Smooth muscle cell (in vitro differentiated cells): ENCODE results near the gene KLK8. TPM values are rescaled to one million over a fixed set of nuclear protein-coding genes. Genes with fewer than 3 reads are reported as not detected.

Experiments
- DNase-seq: peaks from one replicate; lab custom pipeline; 2025; ENCODE audit not compliant: unreplicated experiment; lab: John Stamatoyannopoulos, UW
- H2AFZ ChIP-seq: fragments of 200-600 bp; sonication (generic); 2 replicates; pipeline ENCODE4 v1.6.0; 2016; ENCODE audit warnings: antibody characterized with exemption, low read depth, mild to moderate bottlenecking
- H3F3A ChIP-seq: fragments of 200-600 bp; sonication (generic); 2 replicates; pipeline ENCODE4 v1.6.0; 2017; ENCODE audit warnings: antibody characterized with exemption, low read depth
- H3K27ac ChIP-seq: fragments of 200-600 bp; sonication (generic); 2 replicates; pipeline ENCODE4 v1.5.1; 2016; ENCODE audit warnings: low read depth, mild to moderate bottlenecking
- H3K27me3 ChIP-seq: fragments of 200-600 bp; sonication (generic); 2 replicates; pipeline ENCODE4 v1.6.1; 2016; ENCODE audit warnings: low read depth, mild to moderate bottlenecking
- H3K36me3 ChIP-seq: fragments of 200-600 bp; sonication (generic); 2 replicates; pipeline ENCODE4 v1.5.1; 2016; ENCODE audit warnings: low read depth
- H3K4me1 ChIP-seq: fragments of 200-600 bp; sonication (generic); 2 replicates; pipeline ENCODE4 v1.5.1; 2016; ENCODE audit warnings: low read depth
- H3K4me2 ChIP-seq: fragments of 200-600 bp; sonication (generic); 2 replicates; pipeline ENCODE4 v1.6.0; 2016; ENCODE audit warnings: mild to moderate bottlenecking
- H3K4me3 ChIP-seq: fragments of 200-600 bp; sonication (generic); 2 replicates; pipeline ENCODE4 v1.5.1; 2016; ENCODE audit warnings: mild to moderate bottlenecking
- H3K79me2 ChIP-seq: fragments of 200-600 bp; sonication (generic); 2 replicates; pipeline ENCODE4 v1.6.0; 2016; ENCODE audit warnings: low read depth, mild to moderate bottlenecking
- H3K9ac ChIP-seq: fragments of 200-600 bp; sonication (generic); 2 replicates; pipeline ENCODE4 v1.6.0; 2016; ENCODE audit warnings: low read depth
- H3K9me3 ChIP-seq: fragments of 200-600 bp; sonication (generic); replicated peaks from 2 replicates; pipeline ENCODE4 v1.5.1; 2016; ENCODE audit warnings: low read depth
- H4K20me1 ChIP-seq: fragments of 200-600 bp; sonication (generic); 2 replicates; pipeline ENCODE4 v1.6.0; 2016; ENCODE audit warnings: low read depth
- CTCF ChIP-seq: fragments of 200-600 bp; sonication (generic); IDR thresholded peaks from 2 replicates; pipeline ENCODE4 v1.5.1; 2017; ENCODE audit warnings: borderline replicate concordance, mild to moderate bottlenecking, antibody characterized with exemption; ENCODE audit not compliant: insufficient read depth, poor library complexity, severe bottlenecking
- WGBS: methylation state at CpG from one replicate; pipeline ENCODE4 v1.1.7; 2016; ENCODE audit warnings: low lambda C conversion rate; 5-methylcytosine and 5-hydroxymethylcytosine counted together
- polyA plus RNA-seq: library from polyadenylated mRNA; unstranded; fragments of >200 nt; fragmentation: Nextera tagmentation; extraction: Ambion mirVana; gene quantifications from 2 replicates; pipeline ENCODE4 v1.2.1, GENCODE V29; 2016
- total RNA-seq: library from RNA; depleted of rRNA; stranded (reverse); fragments of >200 nt; gene quantifications from 2 replicates; pipeline ENCODE4 v1.2.3, GENCODE V29; 2014

The KLK8 gene
- total and polyA plus RNA-seq, 2 experiments from 2014 or later = 11.6 TPM; not detected in 1

GRCh38 chr19:51031220-51031879 is 29.9 kb upstream of the KLK8 start:
- DNase-seq = no peak
- Histone ChIP-seq H3K4me2 (no peak overlapping the region), H3F3A (no peaks in the 10 kb centered on the region), H3K79me2 (no peaks in the 10 kb centered on the region), H3K27ac (no peak overlapping the region), H3K4me1 (no peaks in the 10 kb centered on the region), H3K27me3 (no peaks in the 10 kb centered on the region), H4K20me1 (no peaks in the 10 kb centered on the region), H3K36me3 (no peaks in the 10 kb centered on the region), H3K9me3 (no peaks in the 10 kb centered on the region), H2AFZ (no peak overlapping the region), H3K9ac (no peak overlapping the region), H3K4me3 (no peak overlapping the region)
- TF ChIP-seq CTCF = no peak
- 92% methylated on average over 7 of the region's 7 CpGs for WGBS

- no peak overlapping the region for H3K4me2 ChIP-seq
- H3K4me3 ChIP-seq = no peak overlapping the region
- no peaks in the 10 kb centered on the region for H3F3A ChIP-seq
- H4K20me1 ChIP-seq = no peaks in the 10 kb centered on the region
- no peaks in the 10 kb centered on the region for H3K36me3 ChIP-seq
- H3K27me3 ChIP-seq = no peaks in the 10 kb centered on the region
- H3K27ac ChIP-seq = no peak overlapping the region
- 83% methylated on average over 13 of the region's 13 CpGs for WGBS
- no peak overlapping the region for H2AFZ ChIP-seq
- H3K9ac ChIP-seq = no peak overlapping the region
- H3K9me3 ChIP-seq = no peaks in the 10 kb centered on the region
- H3K79me2 ChIP-seq = no peaks in the 10 kb centered on the region
- DNase-seq = no peak
- no peaks in the 10 kb centered on the region for H3K4me1 ChIP-seq
- TF ChIP-seq CTCF = no peak
These were observed 29.2 kb upstream of the KLK8 start for GRCh38 chr19:51030631-51031030.

- H4K20me1 ChIP-seq = no peaks in the 10 kb centered on the region
- WGBS = 88% methylated on average over 2 of the region's 2 CpGs
- H3K4me2 ChIP-seq = no peak overlapping the region
- no peaks in the 10 kb centered on the region for H3K27me3 ChIP-seq
- no peak overlapping the region for H3K4me3 ChIP-seq
- DNase-seq = no peak
- H3K4me1 ChIP-seq = no peaks in the 10 kb centered on the region
- no peaks in the 10 kb centered on the region for H3F3A ChIP-seq
- no peak overlapping the region for H2AFZ ChIP-seq
- H3K9ac ChIP-seq = no peak overlapping the region
- H3K79me2 ChIP-seq = no peaks in the 10 kb centered on the region
- no peak for TF ChIP-seq CTCF
- no peak overlapping the region for H3K27ac ChIP-seq
- no peaks in the 10 kb centered on the region for H3K9me3 ChIP-seq
- no peaks in the 10 kb centered on the region for H3K36me3 ChIP-seq
These were observed 28.3 kb upstream of the KLK8 start for GRCh38 chr19:51029718-51030117.

- H2AFZ ChIP-seq = no peak overlapping the region
- no peak overlapping the region for H3K4me3 ChIP-seq
- no peak for DNase-seq
- no peaks in the 10 kb centered on the region for H3K27me3 ChIP-seq
- H3K27ac ChIP-seq = no peak overlapping the region
- H3K4me1 ChIP-seq = no peaks in the 10 kb centered on the region
- H3F3A ChIP-seq = no peaks in the 10 kb centered on the region
- no peak for TF ChIP-seq CTCF
- H3K4me2 ChIP-seq = no peak overlapping the region
- WGBS = 64% methylated on average over 5 of the region's 5 CpGs
- no peak overlapping the region for H3K9ac ChIP-seq
- H3K79me2 ChIP-seq = no peaks in the 10 kb centered on the region
- no peaks in the 10 kb centered on the region for H4K20me1 ChIP-seq
- no peaks in the 10 kb centered on the region for H3K36me3 ChIP-seq
- no peaks in the 10 kb centered on the region for H3K9me3 ChIP-seq
These were observed 26.5 kb upstream of the KLK8 start for GRCh38 chr19:51027873-51028272.
